ENCODE results near the gene PIWIL1. TPM values are rescaled to one million over a fixed set of nuclear protein-coding genes. Genes with fewer than 3 reads are reported as not detected.
A peak's percentile ranks its signal among the peaks of the same experiment; 100 is the strongest.

Gene PIWIL1
- total RNA-seq, 1 donor: not detected

DNA sequence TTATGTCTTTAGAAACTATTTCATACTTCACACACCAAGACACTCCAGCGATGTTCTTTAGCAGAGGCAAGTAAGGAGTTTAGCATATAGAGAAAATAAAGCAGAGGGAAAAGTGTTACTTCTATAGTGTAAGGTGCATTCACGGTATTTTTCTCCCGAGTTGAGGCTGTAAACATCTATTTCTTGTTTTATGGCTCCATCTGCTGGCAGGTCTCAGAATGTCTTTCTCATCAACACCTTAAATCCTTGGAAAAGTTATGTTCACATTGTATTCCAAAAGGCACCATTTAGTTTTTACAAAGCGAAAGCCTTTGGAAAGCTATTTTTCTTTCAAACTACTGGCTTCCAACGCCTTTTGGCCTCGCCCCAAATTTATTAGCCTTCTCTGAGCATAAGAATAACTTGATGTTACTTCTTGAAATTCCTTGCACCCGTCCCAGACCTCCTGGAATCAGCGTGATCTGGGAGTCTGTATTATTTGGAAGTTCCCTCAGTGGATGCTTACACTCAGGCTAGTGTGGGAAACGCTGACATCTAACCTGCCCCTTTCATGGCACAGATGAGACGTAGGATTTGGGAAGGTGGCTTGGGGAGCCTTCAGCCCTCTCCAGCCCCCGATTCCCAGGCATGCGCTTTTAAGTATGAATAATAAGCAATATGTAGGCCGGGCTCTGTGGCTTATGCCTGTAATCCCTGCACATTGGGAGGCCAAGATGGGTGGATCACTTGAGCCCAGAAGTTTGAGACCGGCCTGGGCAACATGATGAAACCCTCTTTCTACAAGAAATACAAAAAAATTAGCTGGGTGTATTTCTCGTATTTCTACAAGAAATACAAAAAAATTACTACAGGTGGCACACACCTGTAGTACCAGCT lies 1.9 kb upstream of the PIWIL1 start:
- Histone ChIP-seq H4K20me1 (ENCODE audit: insufficient read depth, low read length) (no peaks in the 10 kb centered on the region), H3K4me2 (ENCODE audit: insufficient read depth, low read length) (no peak overlapping the region), H2AFZ (ENCODE audit: low read length) (no peak overlapping the region), H3K36me3 (ENCODE audit: insufficient read depth, low read length) (no peaks in the 10 kb centered on the region), H3K9me3 (ENCODE audit: low read depth, low read length) (no peaks in the 10 kb centered on the region), H3K27me3 (ENCODE audit: insufficient read depth, low read length) (no peaks in the 10 kb centered on the region), H3K4me3 (ENCODE audit: insufficient read depth, low read length) (no peak overlapping the region), H3K79me2 (ENCODE audit: insufficient read depth, low read length) (no peaks in the 10 kb centered on the region), H3K4me1 (ENCODE audit: insufficient read depth, low read length) (no peaks in the 10 kb centered on the region), H3K27ac (ENCODE audit: low read depth, low read length) (no peak overlapping the region)
- TF ChIP-seq, protein P1, sequence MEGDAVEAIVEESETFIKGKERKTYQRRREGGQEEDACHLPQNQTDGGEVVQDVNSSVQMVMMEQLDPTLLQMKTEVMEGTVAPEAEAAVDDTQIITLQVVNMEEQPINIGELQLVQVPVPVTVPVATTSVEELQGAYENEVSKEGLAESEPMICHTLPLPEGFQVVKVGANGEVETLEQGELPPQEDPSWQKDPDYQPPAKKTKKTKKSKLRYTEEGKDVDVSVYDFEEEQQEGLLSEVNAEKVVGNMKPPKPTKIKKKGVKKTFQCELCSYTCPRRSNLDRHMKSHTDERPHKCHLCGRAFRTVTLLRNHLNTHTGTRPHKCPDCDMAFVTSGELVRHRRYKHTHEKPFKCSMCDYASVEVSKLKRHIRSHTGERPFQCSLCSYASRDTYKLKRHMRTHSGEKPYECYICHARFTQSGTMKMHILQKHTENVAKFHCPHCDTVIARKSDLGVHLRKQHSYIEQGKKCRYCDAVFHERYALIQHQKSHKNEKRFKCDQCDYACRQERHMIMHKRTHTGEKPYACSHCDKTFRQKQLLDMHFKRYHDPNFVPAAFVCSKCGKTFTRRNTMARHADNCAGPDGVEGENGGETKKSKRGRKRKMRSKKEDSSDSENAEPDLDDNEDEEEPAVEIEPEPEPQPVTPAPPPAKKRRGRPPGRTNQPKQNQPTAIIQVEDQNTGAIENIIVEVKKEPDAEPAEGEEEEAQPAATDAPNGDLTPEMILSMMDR (IDR thresholded peaks at IDR 0.05; ENCODE audit: extremely low read depth, low read depth, low read length): peak; percentile 53
- peak; percentile 92 for DNase-seq (ENCODE audit: insufficient read length, low spot score, missing footprints)

DNA sequence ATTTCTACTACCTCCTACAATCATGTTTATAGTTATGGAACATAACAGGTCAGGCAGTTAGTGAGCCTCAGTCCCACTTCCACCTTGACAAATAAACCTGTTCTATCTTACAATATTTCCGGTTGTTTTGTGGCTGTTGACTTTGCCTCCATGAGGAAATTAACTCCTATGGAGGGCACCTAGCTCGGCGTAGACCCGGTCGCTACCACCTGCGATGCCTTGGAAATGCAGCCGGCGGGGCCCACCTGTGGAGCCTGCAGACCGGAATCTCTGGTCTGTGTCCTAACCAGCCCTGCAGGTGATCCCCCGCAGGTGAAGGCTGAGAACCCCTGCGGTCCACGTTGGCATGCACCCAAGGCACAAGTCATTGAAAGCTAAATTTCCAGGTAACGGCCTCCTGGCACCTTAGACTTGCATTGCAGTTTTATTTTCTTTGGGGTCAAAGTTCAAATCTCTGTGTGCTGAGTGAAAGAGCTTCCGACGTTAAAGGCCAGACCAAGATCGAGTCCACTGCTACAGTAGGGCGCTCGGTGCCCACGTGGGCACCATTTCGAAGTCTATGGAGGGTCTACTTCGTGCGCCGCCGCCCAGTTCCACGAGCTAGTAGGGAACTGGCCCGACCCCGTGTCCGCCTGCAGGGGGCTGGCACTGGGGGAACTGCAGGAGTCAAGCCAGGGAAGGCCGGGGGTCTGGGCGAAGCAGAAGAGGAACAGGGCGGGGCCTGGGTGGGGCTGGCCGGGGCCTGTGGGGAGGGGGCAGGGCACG lies 782 bp upstream of the PIWIL1 start:
- H3K27me3 ChIP-seq (ENCODE audit: insufficient read depth, low read length): no peaks in the 10 kb centered on the region
- H3K4me2 ChIP-seq (ENCODE audit: insufficient read depth, low read length): no peak overlapping the region
- TF ChIP-seq, protein P1 (IDR thresholded peaks at IDR 0.05; ENCODE audit: extremely low read depth, low read depth, low read length): no peak
- H3K36me3 ChIP-seq (ENCODE audit: insufficient read depth, low read length): no peaks in the 10 kb centered on the region
- no peak overlapping the region for H3K27ac ChIP-seq (ENCODE audit: low read depth, low read length)
- no peaks in the 10 kb centered on the region for H3K4me1 ChIP-seq (ENCODE audit: insufficient read depth, low read length)
- peaks cover 6% of the 10 kb centered on the region for H3K9me3 ChIP-seq (ENCODE audit: low read depth, low read length)
- peak; percentile 51 for DNase-seq (ENCODE audit: insufficient read length, low spot score, missing footprints)
- H3K4me3 ChIP-seq (ENCODE audit: insufficient read depth, low read length): no peak overlapping the region
- no peaks in the 10 kb centered on the region for H3K79me2 ChIP-seq (ENCODE audit: insufficient read depth, low read length)
- H2AFZ ChIP-seq (ENCODE audit: low read length): no peak overlapping the region
- H4K20me1 ChIP-seq (ENCODE audit: insufficient read depth, low read length): no peaks in the 10 kb centered on the region

DNA sequence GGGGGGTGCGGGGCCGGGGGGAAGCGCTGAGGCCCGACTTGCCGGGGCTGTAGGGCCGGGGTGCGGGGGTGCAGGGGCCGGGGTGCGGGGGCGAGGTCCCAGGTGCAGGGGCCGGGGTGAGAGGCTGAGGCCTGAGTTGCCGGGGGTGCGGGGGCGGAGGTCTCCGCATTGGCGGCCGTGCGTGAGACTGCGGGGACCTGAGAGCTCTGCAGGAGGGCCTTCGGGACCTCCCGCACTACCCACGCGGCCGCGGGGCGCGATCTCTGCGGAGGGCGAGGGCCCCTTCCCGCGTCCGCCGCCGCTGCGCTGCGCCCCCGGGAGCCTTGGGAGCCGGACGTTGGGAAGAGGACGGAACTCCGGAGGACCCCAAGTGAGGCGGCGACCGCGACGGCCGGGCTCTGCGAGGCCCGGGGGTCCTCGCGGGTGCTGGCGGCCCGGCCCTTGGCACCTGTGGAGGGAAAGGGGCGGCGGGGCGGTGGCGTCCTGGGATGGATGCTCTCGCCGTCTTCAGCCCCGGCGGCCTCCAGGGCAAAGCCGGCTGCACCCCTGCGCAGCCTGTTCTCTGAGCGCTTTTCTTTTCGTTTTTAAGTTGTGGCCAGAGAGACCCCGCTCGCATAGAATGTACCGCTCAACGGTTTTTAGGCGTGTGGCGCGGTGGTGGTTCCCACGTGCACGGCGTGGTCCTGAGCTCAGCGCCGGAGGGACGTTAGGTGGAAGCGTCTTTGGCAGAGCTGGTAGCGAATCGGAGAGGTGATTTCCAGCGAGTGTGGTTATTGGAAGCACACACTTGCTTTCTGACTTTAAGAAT lies 1.3 kb downstream of the PIWIL1 start:
- Histone ChIP-seq H3K79me2 (ENCODE audit: insufficient read depth, low read length) (no peaks in the 10 kb centered on the region), H4K20me1 (ENCODE audit: insufficient read depth, low read length) (no peaks in the 10 kb centered on the region), H2AFZ (ENCODE audit: low read length) (no peak overlapping the region), H3K27me3 (ENCODE audit: insufficient read depth, low read length) (no peaks in the 10 kb centered on the region), H3K36me3 (ENCODE audit: insufficient read depth, low read length) (no peaks in the 10 kb centered on the region), H3K27ac (ENCODE audit: low read depth, low read length) (no peak overlapping the region), H3K4me1 (ENCODE audit: insufficient read depth, low read length) (no peaks in the 10 kb centered on the region), H3K4me2 (ENCODE audit: insufficient read depth, low read length) (no peak overlapping the region), H3K9me3 (ENCODE audit: low read depth, low read length) (peaks cover 6% of the 10 kb centered on the region), H3K4me3 (ENCODE audit: insufficient read depth, low read length) (no peak overlapping the region)
- TF ChIP-seq, protein P1 (IDR thresholded peaks at IDR 0.05; ENCODE audit: extremely low read depth, low read depth, low read length): no peak
- DNase-seq (ENCODE audit: insufficient read length, low spot score, missing footprints): peak; percentile 57

Data from osteoblast (primary cell).